NCI-H446 (cell line): ENCODE measurements around the gene TLCD2.
"Not testable (repeated sequence)": the region's sequence is repeated elsewhere in the genome, so short reads cannot be mapped to it uniquely, and the experiment has no call there.

Experiments used
- DNase-seq, 2 experiments: peaks; one replicate each; lab custom pipeline; 2025; lab: John Stamatoyannopoulos, UW

Gene TLCD2

GRCh38 chr17:1735834-1736347, 25.7 kb upstream of the TLCD2 start:
- no peak for DNase-seq

- DNase-seq = no peak
Measured at GRCh38 chr17:1735418-1735817, 25.2 kb upstream of the TLCD2 start.

DNA sequence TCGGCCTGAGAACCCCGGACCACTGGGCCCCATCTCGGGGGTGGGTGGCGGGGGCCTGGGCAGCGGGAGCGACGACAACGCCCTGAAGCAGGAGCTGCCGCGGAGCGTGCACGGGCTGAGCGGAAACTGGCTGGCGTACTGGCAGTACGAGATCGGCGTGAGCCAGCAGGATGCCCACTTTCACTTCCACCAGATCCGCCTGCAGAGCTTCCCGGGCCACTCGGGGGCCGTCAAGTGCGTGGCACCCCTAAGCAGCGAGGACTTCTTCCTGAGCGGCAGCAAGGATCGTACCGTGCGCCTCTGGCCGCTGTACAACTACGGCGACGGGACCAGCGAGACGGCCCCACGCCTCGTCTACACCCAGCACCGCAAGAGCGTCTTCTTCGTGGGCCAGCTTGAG, 23.6 kb upstream of the TLCD2 start:
- no peak for DNase-seq

- no peak for DNase-seq
Measured at GRCh38 chr17:1732833-1733321, 22.7 kb upstream of the TLCD2 start.

- no peak for DNase-seq
Measured at GRCh38 chr17:1732241-1732832, 22.2 kb upstream of the TLCD2 start.

GRCh38 chr17:1731194-1731506, 21.0 kb upstream of the TLCD2 start:
- DNase-seq = no peak

DNA sequence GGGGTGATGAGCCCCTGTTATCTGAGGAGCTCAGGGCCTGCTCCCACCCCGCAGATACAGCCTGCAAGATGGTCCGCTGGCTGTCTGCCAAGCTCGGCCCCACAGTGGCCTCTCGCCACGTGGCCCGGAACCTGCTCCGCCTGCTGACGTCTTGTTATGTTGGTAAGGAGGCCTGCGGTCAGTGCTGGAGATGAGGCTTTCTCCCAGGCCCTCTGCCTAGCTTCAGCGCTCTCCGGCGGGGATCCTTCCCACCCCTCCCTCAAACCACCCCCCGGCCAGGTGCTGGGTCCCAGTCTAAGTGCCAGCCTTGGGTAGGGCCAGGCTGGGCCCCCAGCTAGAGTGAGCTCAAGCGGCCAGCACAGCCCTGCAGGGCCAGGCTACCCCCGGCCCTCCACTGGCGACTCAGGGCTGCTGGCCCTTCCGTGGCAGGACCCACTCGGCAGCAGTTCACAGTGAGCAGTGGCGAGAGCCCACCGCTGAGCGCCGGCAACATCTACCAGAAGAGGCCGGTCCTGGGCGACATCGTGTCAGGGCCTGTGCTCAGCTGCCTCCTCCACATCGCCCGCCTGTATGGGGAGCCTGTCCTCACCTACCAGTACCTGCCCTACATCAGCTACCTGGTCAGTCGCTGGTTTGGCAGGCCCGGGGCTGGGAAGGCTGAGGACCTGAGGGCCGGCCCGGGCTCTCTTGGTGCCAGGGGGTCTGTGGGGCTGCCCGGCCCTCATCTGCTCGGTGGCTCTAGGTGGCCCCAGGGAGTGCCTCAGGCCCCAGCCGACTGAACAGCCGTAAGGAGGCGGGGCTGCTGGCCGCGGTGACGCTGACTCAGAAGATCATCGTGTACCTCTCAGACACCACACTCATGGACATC, 20.4 kb upstream of the TLCD2 start:
- DNase-seq = no peak

GRCh38 chr17:1729966-1730325, 19.8 kb upstream of the TLCD2 start:
- no peak for DNase-seq

DNA sequence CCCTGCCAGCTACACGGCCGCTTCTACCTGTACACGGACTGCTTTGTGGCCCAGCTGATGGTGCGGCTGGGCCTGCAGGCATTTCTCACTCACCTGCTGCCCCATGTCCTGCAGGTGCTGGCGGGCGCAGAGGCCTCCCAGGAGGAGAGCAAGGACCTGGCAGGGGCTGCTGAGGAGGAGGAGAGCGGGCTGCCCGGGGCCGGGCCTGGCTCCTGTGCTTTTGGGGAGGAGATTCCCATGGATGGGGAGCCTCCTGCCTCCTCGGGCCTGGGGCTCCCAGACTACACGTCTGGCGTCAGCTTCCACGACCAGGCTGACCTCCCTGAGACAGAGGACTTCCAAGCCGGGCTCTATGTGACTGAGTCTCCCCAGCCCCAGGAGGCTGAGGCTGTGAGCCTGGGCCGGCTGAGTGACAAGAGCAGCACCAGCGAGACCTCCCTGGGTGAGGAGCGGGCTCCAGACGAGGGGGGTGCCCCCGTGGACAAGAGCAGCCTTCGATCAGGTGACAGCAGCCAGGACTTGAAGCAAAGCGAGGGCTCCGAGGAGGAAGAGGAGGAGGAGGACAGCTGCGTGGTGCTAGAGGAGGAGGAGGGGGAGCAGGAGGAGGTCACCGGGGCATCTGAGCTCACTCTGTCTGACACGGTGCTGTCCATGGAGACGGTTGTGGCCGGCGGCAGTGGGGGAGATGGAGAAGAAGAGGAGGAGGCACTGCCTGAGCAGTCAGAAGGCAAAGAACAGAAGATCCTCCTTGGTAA, 17.9 kb upstream of the TLCD2 start:
- no peak for DNase-seq

DNA sequence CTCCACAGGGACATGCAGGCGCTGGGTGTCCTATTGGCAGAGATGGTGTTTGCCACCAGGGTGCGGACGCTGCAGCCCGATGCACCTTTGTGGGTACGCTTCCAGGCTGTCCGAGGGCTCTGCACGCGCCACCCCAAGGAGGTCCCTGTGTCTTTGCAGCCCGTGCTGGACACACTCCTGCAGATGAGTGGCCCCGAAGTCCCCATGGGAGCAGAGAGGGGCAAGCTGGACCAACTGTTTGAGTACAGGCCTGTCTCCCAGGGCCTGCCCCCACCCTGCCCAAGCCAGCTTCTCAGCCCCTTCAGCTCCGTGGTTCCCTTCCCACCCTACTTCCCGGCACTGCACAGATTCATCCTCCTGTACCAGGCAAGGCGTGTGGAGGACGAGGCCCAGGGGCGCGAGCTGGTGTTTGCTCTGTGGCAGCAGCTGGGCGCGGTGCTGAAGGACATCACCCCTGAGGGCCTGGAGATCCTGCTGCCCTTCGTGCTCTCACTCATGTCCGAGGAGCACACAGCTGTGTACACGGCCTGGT, 17.1 kb upstream of the TLCD2 start:
- DNase-seq = no peak

DNA sequence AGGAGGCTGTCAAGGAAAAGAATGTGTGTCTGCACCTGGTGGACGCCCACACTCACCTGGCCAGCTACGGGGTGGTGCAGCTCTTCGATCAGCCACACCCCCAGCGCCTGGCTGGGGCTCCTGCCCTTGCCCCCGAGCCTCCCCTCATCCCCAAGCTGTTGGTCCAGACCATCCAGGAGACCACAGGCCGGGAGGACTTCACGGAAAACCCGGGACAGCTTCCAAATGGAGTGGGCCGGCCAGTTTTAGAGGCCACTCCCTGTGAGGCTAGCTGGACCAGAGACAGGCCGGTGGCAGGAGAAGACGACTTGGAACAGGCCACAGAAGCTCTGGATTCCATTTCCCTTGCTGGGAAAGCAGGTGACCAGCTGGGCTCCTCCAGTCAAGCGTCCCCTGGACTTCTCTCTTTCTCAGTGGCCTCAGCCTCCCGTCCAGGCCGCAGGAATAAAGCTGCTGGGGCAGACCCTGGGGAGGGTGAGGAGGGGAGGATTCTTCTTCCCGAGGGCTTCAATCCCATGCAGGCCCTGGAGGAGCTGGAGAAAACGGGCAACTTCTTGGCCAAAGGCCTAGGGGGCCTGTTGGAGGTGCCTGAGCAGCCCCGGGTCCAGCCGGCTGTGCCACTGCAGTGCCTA, 16.6 kb upstream of the TLCD2 start:
- no peak for DNase-seq

GRCh38 chr17:1725642-1726511, 15.7 kb upstream of the TLCD2 start:
- no peak for DNase-seq

DNA sequence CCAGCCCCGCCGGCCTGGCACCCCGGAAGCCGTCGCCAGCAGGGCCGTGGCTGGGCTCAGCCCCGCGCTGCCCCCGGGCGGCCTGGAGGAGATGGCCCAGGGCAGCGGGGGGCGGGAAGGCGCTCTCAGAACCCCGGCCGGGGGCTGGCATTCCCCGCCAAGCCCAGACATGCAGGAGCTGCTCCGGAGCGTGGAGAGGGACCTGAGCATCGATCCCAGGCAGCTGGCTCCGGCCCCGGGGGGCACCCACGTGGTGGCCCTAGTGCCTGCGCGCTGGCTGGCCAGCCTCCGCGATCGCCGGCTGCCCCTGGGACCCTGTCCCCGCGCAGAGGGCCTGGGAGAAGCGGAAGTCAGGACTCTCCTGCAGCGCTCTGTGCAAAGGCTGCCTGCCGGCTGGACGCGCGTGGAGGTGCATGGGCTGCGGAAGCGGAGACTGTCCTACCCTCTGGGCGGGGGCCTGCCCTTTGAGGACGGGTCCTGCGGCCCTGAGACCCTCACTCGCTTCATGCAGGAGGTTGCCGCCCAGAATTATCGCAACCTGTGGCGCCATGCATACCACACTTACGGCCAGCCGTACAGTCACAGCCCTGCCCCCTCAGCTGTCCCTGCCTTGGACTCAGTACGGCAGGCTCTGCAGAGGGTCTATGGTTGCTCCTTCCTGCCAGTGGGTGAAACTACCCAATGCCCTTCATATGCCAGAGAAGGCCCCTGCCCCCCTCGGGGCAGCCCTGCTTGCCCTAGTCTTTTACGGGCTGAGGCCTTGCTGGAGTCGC, 14.9 kb upstream of the TLCD2 start:
- no peak for DNase-seq

GRCh38 chr17:1724351-1724868, 14.2 kb upstream of the TLCD2 start, which contains the start of gene WDR81:
TSS of gene WDR81 (plus strand) at chr17:1724704. CDS start at chr17:1724960, 256 bp downstream.
- DNase-seq = peak in 1 of 2 experiments; percentile 77

DNA sequence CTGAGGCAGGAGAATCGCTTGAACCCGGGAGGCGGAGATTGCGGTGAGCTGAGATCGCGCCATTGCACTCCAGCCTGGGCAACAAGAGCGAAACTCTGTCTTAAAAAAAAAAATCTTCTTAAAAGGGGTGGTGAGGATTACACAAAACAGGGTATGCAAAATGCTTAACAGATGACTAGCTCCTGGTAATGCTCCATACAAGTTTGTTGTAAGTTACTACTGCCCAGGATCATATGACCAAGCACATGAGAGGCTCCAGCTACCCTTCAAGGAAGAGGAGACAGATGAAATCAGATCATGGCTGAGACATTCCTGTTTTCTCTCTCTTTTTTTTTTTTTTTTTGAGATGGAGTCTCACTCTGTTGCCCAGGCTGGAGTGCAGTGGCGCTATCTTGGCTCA, 11.8 kb upstream of the TLCD2 start:
- DNase-seq = not testable (repeated sequence)

DNA sequence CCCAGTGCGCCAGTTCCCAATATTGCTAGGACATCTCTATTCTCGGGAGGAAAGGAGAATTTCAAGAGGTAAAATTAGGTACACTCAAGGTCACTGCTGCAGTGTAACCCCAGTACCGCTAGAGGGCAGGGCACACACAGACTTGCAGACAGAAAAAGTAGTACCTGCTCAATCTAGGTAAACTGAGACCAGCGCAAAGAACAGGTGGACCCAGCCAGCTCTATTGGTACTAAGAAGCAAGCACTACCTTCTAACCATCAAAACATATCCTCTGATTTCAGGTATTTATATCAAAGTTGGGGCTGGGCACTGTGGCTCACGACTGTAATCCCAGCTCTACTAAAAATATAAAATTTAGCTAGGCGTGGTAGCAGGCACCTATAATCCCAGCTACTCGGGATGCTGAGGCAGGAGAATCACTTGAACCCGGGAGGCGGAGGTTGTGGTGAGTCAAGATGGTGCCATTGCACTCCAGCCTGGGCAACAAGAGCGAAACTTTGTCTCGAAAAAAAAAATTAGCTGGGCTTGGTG, 10.7 kb upstream of the TLCD2 start:
- peak; percentile 28 to 55 for DNase-seq

GRCh38 chr17:1718362-1719165, 8.4 kb upstream of the TLCD2 start:
- DNase-seq = no peak

GRCh38 chr17:1716912-1717695, 6.9 kb upstream of the TLCD2 start:
- peak; percentile 96 for DNase-seq
